GM23338 (cell line): ENCODE results near the gene MS4A18. TPM values are rescaled to one million over a fixed set of nuclear protein-coding genes. Genes with fewer than 3 reads are reported as not detected.

Experiments used
- ATAC-seq: fragments of 200-7000 bp; cut with Tn5 transposase; 3 replicates; pipeline ENCODE4 v1.9.1; 2020
- DNase-seq: peaks from one replicate; pipeline ENCODE4 v3.0.0-alpha.2; 2015; ENCODE audit warnings: low spot score
- H2AFZ ChIP-seq: fragments of 200-600 bp; sonication (generic); 2 replicates; pipeline ENCODE4 v1.8.0; 2016; ENCODE audit warnings: antibody characterized with exemption, mild to moderate bottlenecking, moderate library complexity
- H3F3A ChIP-seq: fragments of 200-600 bp; sonication (generic); replicated peaks from 2 replicates; pipeline ENCODE4 v1.8.0; 2017; ENCODE audit warnings: antibody characterized with exemption, mixed run types, low read depth
- H3K27ac ChIP-seq: fragments of 200-600 bp; sonication (generic); 2 replicates; pipeline ENCODE4 v1.6.1; 2016; ENCODE audit warnings: low read depth
- H3K27me3 ChIP-seq: fragments of 200-600 bp; sonication (generic); 2 replicates; pipeline ENCODE4 v1.8.0; 2016; ENCODE audit warnings: mild to moderate bottlenecking, mixed run types, moderate library complexity; ENCODE audit not compliant: insufficient read depth
- H3K36me3 ChIP-seq: fragments of 200-600 bp; sonication (generic); 2 replicates; pipeline ENCODE4 v1.8.0; 2016; ENCODE audit warnings: mild to moderate bottlenecking; ENCODE audit not compliant: insufficient read depth
- H3K4me1 ChIP-seq: fragments of 200-600 bp; sonication (generic); 2 replicates; pipeline ENCODE4 v1.8.0; 2016; ENCODE audit warnings: mild to moderate bottlenecking, moderate library complexity; ENCODE audit not compliant: insufficient read depth
- H3K4me2 ChIP-seq: fragments of 200-600 bp; sonication (generic); 2 replicates; pipeline ENCODE4 v1.7.1; 2017; ENCODE audit warnings: mixed run types
- H3K4me3 ChIP-seq: fragments of 200-600 bp; sonication (generic); 2 replicates; pipeline ENCODE4 v1.6.1; 2016; ENCODE audit warnings: mixed run types
- H3K79me2 ChIP-seq: fragments of 200-600 bp; sonication (generic); replicated peaks from 2 replicates; pipeline ENCODE4 v1.8.0; 2017; ENCODE audit warnings: mild to moderate bottlenecking; ENCODE audit not compliant: insufficient read depth
- H3K9me2 ChIP-seq: fragments of 200-600 bp; sonication (generic); 2 replicates; pipeline ENCODE4 v1.8.0; 2017; ENCODE audit not compliant: insufficient read depth
- H4K20me1 ChIP-seq: fragments of 200-600 bp; sonication (generic); replicated peaks from 2 replicates; pipeline ENCODE4 v1.8.0; 2017; ENCODE audit warnings: mild to moderate bottlenecking; ENCODE audit not compliant: insufficient read depth
- H3K27ac Mint-ChIP-seq: 2 replicates; pipeline ENCODE4 v1.8.0; 2020; ENCODE audit warnings: inconsistent platforms, mild to moderate bottlenecking, moderate library complexity, mixed read lengths
- H3K27me3 Mint-ChIP-seq: 3 replicates; pipeline ENCODE4 v1.8.0; 2022; ENCODE audit warnings: low read depth, mild to moderate bottlenecking, moderate library complexity, mixed read lengths, inconsistent platforms; ENCODE audit not compliant: insufficient read depth, poor library complexity
- H3K36me3 Mint-ChIP-seq: 3 replicates; pipeline ENCODE4 v1.8.0; 2021; ENCODE audit warnings: low read depth, mild to moderate bottlenecking, inconsistent platforms, moderate library complexity, mixed read lengths
- H3K4me1 Mint-ChIP-seq: 3 replicates; pipeline ENCODE4 v1.8.0; 2020; ENCODE audit warnings: mild to moderate bottlenecking, inconsistent platforms, mixed read lengths
- H3K4me3 Mint-ChIP-seq: 3 replicates; pipeline ENCODE4 v1.8.0; 2021; ENCODE audit warnings: moderate library complexity, mild to moderate bottlenecking, inconsistent platforms, mixed read lengths
- H3K9me3 Mint-ChIP-seq: 3 replicates; pipeline ENCODE4 v1.8.0; 2020; ENCODE audit warnings: moderate library complexity, mild to moderate bottlenecking, inconsistent platforms, mixed read lengths
- CREB1 ChIP-seq: fragments of 250-450 bp; sonication (Bioruptor Pico); IDR thresholded peaks from 2 replicates; pipeline ENCODE4 v1.5.0; 2020; ENCODE audit warnings: low read depth, mild to moderate bottlenecking, moderate library complexity
- EZH2 ChIP-seq: fragments of 200-600 bp; sonication (generic); IDR thresholded peaks from one replicate; pipeline ENCODE4 v1.8.0; 2017; ENCODE audit warnings: antibody characterized with exemption, mild to moderate bottlenecking, low read depth; ENCODE audit not compliant: unreplicated experiment
- NANOG ChIP-seq: IDR thresholded peaks from 2 replicates; pipeline ENCODE4 v1.6.1; 2016; ENCODE audit warnings: antibody characterized with exemption, borderline replicate concordance
- polyA plus RNA-seq: library from polyadenylated mRNA; unstranded; fragments of >200 nt; fragmentation: Nextera tagmentation; extraction: Ambion mirVana; gene quantifications from 2 replicates; pipeline ENCODE4 v1.2.1, GENCODE V29; 2016
- total RNA-seq: library from RNA; depleted of rRNA; stranded (reverse); fragments of >200 nt; shearing (Covaris generic); gene quantifications from 2 replicates; pipeline ENCODE4 v1.2.3, GENCODE V29; 2014
- TF ChIP-seq, protein P1 (sequence below): fragments of 250-450 bp; sonication (Bioruptor Pico); IDR thresholded peaks from 2 replicates; pipeline ENCODE4 v1.5.0; 2020; ENCODE audit warnings: mild to moderate bottlenecking, moderate library complexity
- TF ChIP-seq, protein P2 (sequence below): IDR thresholded peaks from one replicate; pipeline ENCODE4 v1.6.1; 2018; ENCODE audit warnings: antibody characterized with exemption; ENCODE audit not compliant: unreplicated experiment

The MS4A18 gene
- total and polyA plus RNA-seq, 2 experiments from 2014 or later, result not detected

- TF ChIP-seq, protein P1, sequence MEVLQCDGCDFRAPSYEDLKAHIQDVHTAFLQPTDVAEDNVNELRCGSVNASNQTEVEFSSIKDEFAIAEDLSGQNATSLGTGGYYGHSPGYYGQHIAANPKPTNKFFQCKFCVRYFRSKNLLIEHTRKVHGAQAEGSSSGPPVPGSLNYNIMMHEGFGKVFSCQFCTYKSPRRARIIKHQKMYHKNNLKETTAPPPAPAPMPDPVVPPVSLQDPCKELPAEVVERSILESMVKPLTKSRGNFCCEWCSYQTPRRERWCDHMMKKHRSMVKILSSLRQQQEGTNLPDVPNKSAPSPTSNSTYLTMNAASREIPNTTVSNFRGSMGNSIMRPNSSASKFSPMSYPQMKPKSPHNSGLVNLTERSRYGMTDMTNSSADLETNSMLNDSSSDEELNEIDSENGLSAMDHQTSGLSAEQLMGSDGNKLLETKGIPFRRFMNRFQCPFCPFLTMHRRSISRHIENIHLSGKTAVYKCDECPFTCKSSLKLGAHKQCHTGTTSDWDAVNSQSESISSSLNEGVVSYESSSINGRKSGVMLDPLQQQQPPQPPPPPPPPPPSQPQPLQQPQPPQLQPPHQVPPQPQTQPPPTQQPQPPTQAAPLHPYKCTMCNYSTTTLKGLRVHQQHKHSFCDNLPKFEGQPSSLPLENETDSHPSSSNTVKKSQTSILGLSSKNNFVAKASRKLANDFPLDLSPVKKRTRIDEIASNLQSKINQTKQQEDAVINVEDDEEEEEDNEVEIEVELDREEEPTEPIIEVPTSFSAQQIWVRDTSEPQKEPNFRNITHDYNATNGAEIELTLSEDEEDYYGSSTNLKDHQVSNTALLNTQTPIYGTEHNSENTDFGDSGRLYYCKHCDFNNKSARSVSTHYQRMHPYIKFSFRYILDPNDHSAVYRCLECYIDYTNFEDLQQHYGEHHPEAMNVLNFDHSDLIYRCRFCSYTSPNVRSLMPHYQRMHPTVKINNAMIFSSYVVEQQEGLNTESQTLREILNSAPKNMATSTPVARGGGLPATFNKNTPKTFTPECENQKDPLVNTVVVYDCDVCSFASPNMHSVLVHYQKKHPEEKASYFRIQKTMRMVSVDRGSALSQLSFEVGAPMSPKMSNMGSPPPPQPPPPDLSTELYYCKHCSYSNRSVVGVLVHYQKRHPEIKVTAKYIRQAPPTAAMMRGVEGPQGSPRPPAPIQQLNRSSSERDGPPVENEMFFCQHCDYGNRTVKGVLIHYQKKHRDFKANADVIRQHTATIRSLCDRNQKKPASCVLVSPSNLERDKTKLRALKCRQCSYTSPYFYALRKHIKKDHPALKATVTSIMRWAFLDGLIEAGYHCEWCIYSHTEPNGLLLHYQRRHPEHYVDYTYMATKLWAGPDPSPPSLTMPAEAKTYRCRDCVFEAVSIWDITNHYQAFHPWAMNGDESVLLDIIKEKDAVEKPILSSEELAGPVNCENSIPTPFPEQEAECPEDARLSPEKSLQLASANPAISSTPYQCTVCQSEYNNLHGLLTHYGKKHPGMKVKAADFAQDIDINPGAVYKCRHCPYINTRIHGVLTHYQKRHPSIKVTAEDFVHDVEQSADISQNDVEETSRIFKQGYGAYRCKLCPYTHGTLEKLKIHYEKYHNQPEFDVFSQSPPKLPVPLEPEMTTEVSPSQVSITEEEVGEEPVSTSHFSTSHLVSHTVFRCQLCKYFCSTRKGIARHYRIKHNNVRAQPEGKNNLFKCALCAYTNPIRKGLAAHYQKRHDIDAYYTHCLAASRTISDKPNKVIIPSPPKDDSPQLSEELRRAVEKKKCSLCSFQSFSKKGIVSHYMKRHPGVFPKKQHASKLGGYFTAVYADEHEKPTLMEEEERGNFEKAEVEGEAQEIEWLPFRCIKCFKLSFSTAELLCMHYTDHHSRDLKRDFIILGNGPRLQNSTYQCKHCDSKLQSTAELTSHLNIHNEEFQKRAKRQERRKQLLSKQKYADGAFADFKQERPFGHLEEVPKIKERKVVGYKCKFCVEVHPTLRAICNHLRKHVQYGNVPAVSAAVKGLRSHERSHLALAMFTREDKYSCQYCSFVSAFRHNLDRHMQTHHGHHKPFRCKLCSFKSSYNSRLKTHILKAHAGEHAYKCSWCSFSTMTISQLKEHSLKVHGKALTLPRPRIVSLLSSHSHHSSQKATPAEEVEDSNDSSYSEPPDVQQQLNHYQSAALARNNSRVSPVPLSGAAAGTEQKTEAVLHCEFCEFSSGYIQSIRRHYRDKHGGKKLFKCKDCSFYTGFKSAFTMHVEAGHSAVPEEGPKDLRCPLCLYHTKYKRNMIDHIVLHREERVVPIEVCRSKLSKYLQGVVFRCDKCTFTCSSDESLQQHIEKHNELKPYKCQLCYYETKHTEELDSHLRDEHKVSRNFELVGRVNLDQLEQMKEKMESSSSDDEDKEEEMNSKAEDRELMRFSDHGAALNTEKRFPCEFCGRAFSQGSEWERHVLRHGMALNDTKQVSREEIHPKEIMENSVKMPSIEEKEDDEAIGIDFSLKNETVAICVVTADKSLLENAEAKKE (CRISPR knock-in tag), result no peak
- TF ChIP-seq CREB1 (CRISPR knock-in tag) (no peak), EZH2 (no peak)
Measured at GRCh38 chr11:60780774-60781173, 56.3 kb downstream of the MS4A18 start (continued).

DNA sequence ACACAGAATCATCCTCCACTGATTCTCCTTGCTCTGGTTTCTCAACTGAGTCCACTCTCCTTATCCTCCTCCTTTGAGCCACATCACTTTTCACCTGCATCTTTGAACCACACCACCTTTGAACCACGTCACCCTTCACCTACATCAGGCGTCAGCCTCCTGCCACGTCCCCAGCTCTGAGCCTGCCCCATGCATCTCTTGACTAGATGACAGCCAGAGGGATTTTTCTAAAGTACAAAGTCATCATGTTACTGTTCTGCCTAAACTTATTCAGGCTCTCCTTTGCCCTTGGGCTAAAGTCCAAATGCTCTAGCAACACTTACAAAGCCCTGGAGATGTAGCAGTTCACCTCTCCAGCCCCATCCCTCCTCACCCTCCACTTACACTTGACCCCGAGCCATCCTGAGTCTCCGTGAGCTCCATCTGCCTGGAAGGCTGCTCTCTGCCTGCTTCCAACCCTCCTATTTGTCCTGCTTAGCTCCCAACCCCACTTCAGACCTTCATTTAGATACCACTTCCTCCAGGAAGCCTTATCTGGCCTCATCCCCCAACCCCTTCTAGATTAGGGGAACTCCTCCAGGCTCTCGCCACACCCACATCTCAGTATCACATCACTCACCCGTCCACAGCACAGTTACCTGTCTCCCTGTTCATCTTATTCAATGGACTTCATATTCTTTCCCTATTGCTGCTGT lies 56.9 kb downstream of the MS4A18 start:
- no peaks in the 10 kb centered on the region for H3K4me1 ChIP-seq
- no peaks in the 10 kb centered on the region for H3K79me2 ChIP-seq
- DNase-seq (no peak), ATAC-seq (no peak)
- peaks cover 4% of the 10 kb centered on the region; the same call in 1 of the 2 replicates for H3K9me2 ChIP-seq
- H2AFZ ChIP-seq, result no peak overlapping the region
- no peak overlapping the region for H3K4me2 ChIP-seq
- H3K27ac ChIP-seq, result no peak overlapping the region
- no peaks in the 10 kb centered on the region for H3K36me3 Mint-ChIP-seq
- no peaks in the 10 kb centered on the region for H3F3A ChIP-seq
- no peaks in the 10 kb centered on the region for H3K27me3 Mint-ChIP-seq
- no peaks in the 10 kb centered on the region; the same call in 2 of the 3 replicates for H3K9me3 Mint-ChIP-seq
- H3K27me3 ChIP-seq, result no peaks in the 10 kb centered on the region
- H3K4me1 Mint-ChIP-seq, result no peaks in the 10 kb centered on the region
- H3K36me3 ChIP-seq, result no peaks in the 10 kb centered on the region
- H4K20me1 ChIP-seq, result no peaks in the 10 kb centered on the region
- no peak overlapping the region for H3K27ac Mint-ChIP-seq
- TF ChIP-seq, protein P1 (CRISPR knock-in tag), result no peak
- TF ChIP-seq NANOG, result no peak
- TF ChIP-seq, protein P2, sequence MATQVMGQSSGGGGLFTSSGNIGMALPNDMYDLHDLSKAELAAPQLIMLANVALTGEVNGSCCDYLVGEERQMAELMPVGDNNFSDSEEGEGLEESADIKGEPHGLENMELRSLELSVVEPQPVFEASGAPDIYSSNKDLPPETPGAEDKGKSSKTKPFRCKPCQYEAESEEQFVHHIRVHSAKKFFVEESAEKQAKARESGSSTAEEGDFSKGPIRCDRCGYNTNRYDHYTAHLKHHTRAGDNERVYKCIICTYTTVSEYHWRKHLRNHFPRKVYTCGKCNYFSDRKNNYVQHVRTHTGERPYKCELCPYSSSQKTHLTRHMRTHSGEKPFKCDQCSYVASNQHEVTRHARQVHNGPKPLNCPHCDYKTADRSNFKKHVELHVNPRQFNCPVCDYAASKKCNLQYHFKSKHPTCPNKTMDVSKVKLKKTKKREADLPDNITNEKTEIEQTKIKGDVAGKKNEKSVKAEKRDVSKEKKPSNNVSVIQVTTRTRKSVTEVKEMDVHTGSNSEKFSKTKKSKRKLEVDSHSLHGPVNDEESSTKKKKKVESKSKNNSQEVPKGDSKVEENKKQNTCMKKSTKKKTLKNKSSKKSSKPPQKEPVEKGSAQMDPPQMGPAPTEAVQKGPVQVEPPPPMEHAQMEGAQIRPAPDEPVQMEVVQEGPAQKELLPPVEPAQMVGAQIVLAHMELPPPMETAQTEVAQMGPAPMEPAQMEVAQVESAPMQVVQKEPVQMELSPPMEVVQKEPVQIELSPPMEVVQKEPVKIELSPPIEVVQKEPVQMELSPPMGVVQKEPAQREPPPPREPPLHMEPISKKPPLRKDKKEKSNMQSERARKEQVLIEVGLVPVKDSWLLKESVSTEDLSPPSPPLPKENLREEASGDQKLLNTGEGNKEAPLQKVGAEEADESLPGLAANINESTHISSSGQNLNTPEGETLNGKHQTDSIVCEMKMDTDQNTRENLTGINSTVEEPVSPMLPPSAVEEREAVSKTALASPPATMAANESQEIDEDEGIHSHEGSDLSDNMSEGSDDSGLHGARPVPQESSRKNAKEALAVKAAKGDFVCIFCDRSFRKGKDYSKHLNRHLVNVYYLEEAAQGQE, result no peak
- no peak overlapping the region for H3K4me3 ChIP-seq
- no peak overlapping the region for H3K4me3 Mint-ChIP-seq
